Tibial nerve (tissue), 4 donors: ENCODE results near the gene CBX6. TPM values are rescaled to one million over a fixed set of nuclear protein-coding genes. Genes with fewer than 3 reads are reported as not detected.

Experiments used
- DNase-seq, 2 donors: peaks; one replicate each; pipeline ENCODE4 v3.0.0-alpha.2; 2019; ENCODE audit warnings: low spot score in 2 of 2
- H3K27ac ChIP-seq, 4 donors: fragments of 200-600 bp; sonication (generic) in 3 of 4; one replicate each; pipeline ENCODE4 v1.5.1; 2017 to 2019; ENCODE audit warnings: mild to moderate bottlenecking in 1 of 4
- H3K27me3 ChIP-seq, 2 donors: fragments of 200-600 bp; sonication (generic) in 1 of 2; one replicate each; pipeline versions ENCODE4 v1.5.1 to v1.6.0; 2017 to 2019
- H3K36me3 ChIP-seq, 3 donors: fragments of 200-600 bp; sonication (generic); one replicate each; pipeline ENCODE4 v1.5.1; 2018 to 2019
- H3K4me1 ChIP-seq, 4 donors: fragments of 200-600 bp; sonication (generic) in 3 of 4; one replicate each; pipeline ENCODE4 v1.5.1; 2017 to 2019
- H3K4me3 ChIP-seq, 4 donors: fragments of 200-600 bp; sonication (generic) in 3 of 4; one replicate each; pipeline ENCODE4 v1.5.1; 2017 to 2019; ENCODE audit warnings: mild to moderate bottlenecking in 1 of 4, moderate library complexity in 1 of 4
- H3K9me3 ChIP-seq, 4 donors: fragments of 200-600 bp; sonication (generic) in 3 of 4; one replicate each; pipeline ENCODE4 v1.5.1; 2017 to 2019
- CTCF ChIP-seq, 5 experiments: fragments of 200-600 bp in 3 of 5; fragments of 450-650 bp in 2 of 5; sonication (generic) in 3 of 5; IDR thresholded peaks; one replicate each; pipeline ENCODE4 v1.5.1; 2016 to 2019; ENCODE audit warnings: antibody characterized with exemption in 5 of 5, mild to moderate bottlenecking in 3 of 5, moderate library complexity in 2 of 5
- EP300 ChIP-seq, 2 donors: sonication (generic); formaldehyde crosslinking; IDR thresholded peaks; one replicate each; pipeline ENCODE4 v1.6.1; 2017; ENCODE audit warnings: antibody characterized with exemption in 2 of 2, mild to moderate bottlenecking in 1 of 2
- POLR2A ChIP-seq, 2 donors: fragments of 450-650 bp; IDR thresholded peaks; one replicate each; pipeline ENCODE4 v1.6.1; 2017; ENCODE audit warnings: antibody characterized with exemption in 2 of 2, mild to moderate bottlenecking in 2 of 2, moderate library complexity in 2 of 2
- WGBS, 2 donors: methylation state at CpG; one replicate each; pipeline ENCODE4 v1.1.5; 2018; 5-methylcytosine and 5-hydroxymethylcytosine counted together
- total RNA-seq, 4 donors: library from RNA; depleted of rRNA; stranded (reverse); fragments of >200 nt; gene quantifications; one replicate each; pipeline ENCODE4 v1.1.0, GENCODE V29; 2016

Gene CBX6
- total RNA-seq, 4 donors from 2014 or later, result 50.0 to 78.0 (median 56.8) TPM

- DNase-seq, result no peak
- no peaks in the 10 kb centered on the region for H3K9me3 ChIP-seq
- no peaks in the 10 kb centered on the region for H3K36me3 ChIP-seq
- 61 to 66% methylated on average over 9 of the region's 9 CpGs for WGBS, 2 donors
- TF ChIP-seq EP300 (IDR thresholded peaks at IDR 0.05) (no peak), CTCF (IDR thresholded peaks at IDR 0.05) (no peak), POLR2A (IDR thresholded peaks at IDR 0.05) (no peak)
- H3K4me1 ChIP-seq, result no peaks in the 10 kb centered on the region
- H3K27ac ChIP-seq, result no peak overlapping the region
- H3K4me3 ChIP-seq, result no peak overlapping the region
- H3K27me3 ChIP-seq, result peaks cover 0 to 11% of the 10 kb centered on the region in 2 donors
These were observed 18.8 kb downstream of the CBX6 start for GRCh38 chr22:38853196-38853651.

GRCh38 chr22:38852522-38852921 lies 19.5 kb downstream of the CBX6 start:
- Histone ChIP-seq H3K27me3 (peaks cover 0 to 11% of the 10 kb centered on the region in 2 donors), H3K36me3 (no peaks in the 10 kb centered on the region), H3K4me3 (no peak overlapping the region), H3K4me1 (no peaks in the 10 kb centered on the region), H3K9me3 (no peaks in the 10 kb centered on the region), H3K27ac (no peak overlapping the region)
- 95 to 96% methylated on average over 1 of the region's 1 CpG for WGBS, 2 donors
- TF ChIP-seq POLR2A (IDR thresholded peaks at IDR 0.05) (no peak), CTCF (IDR thresholded peaks at IDR 0.05) (no peak), EP300 (IDR thresholded peaks at IDR 0.05) (no peak)
- no peak for DNase-seq

GRCh38 chr22:38850941-38851849 lies 20.8 kb downstream of the CBX6 start:
- no peaks in the 10 kb centered on the region for H3K9me3 ChIP-seq
- WGBS, 2 donors, result 47 to 48% methylated on average over 15 of the region's 15 CpGs
- no peak overlapping the region for H3K27ac ChIP-seq
- no peaks in the 10 kb centered on the region for H3K4me1 ChIP-seq
- TF ChIP-seq POLR2A (IDR thresholded peaks at IDR 0.05) (no peak), EP300 (IDR thresholded peaks at IDR 0.05) (no peak), CTCF (IDR thresholded peaks at IDR 0.05) (no peak)
- H3K36me3 ChIP-seq, result no peaks in the 10 kb centered on the region
- DNase-seq, result no peak
- peaks cover 0 to 15% of the 10 kb centered on the region in 2 donors for H3K27me3 ChIP-seq
- H3K4me3 ChIP-seq, result no peak overlapping the region

GRCh38 chr22:38850399-38850798 lies 21.6 kb downstream of the CBX6 start:
- no peak for TF ChIP-seq EP300 (IDR thresholded peaks at IDR 0.05)
- no peak for TF ChIP-seq CTCF (IDR thresholded peaks at IDR 0.05)
- no peak for TF ChIP-seq POLR2A (IDR thresholded peaks at IDR 0.05)
- no peak for DNase-seq
- 44 to 60% methylated on average over 2 of the region's 2 CpGs for WGBS, 2 donors
- Histone ChIP-seq H3K27me3 (peaks cover 0 to 18% of the 10 kb centered on the region in 2 donors), H3K36me3 (no peaks in the 10 kb centered on the region), H3K27ac (no peak overlapping the region), H3K4me3 (no peak overlapping the region), H3K4me1 (no peaks in the 10 kb centered on the region), H3K9me3 (no peaks in the 10 kb centered on the region)

GRCh38 chr22:38849811-38850210 lies 22.2 kb downstream of the CBX6 start:
- no peak for TF ChIP-seq EP300 (IDR thresholded peaks at IDR 0.05)
- TF ChIP-seq POLR2A (IDR thresholded peaks at IDR 0.05), result no peak
- no peak for TF ChIP-seq CTCF (IDR thresholded peaks at IDR 0.05)
- Histone ChIP-seq H3K27me3 (peaks cover 0 to 24% of the 10 kb centered on the region in 2 donors), H3K4me1 (no peaks in the 10 kb centered on the region), H3K9me3 (no peaks in the 10 kb centered on the region), H3K4me3 (no peak overlapping the region), H3K36me3 (no peaks in the 10 kb centered on the region), H3K27ac (no peak overlapping the region)
- DNase-seq, result no peak
- 56 to 57% methylated on average over 6 of the region's 6 CpGs for WGBS, 2 donors
